ENCODE results near the gene NTHL1. TPM values are rescaled to one million over a fixed set of nuclear protein-coding genes. Genes with fewer than 3 reads are reported as not detected.
A peak's percentile ranks its signal among the peaks of the same experiment; 100 is the strongest.
"Not testable (repeated sequence)": the region's sequence is repeated elsewhere in the genome, so short reads cannot be mapped to it uniquely, and the experiment has no call there.

Gene NTHL1
- total RNA-seq, 4 donors from 2014 or later = 18.8 to 58.4 (median 27.6) TPM

GRCh38 chr16:2015117-2015946 lies 32.3 kb downstream of the NTHL1 start:
- Histone ChIP-seq H3K9me3 (no peaks in the 10 kb centered on the region), H3K27ac (no peak overlapping the region), H3K4me3 (no peak overlapping the region), H3K36me3 (no peaks in the 10 kb centered on the region), H3K27me3 (peaks cover 0 to 5% of the 10 kb centered on the region in 2 donors), H3K4me1 (peaks cover 0 to 10% of the 10 kb centered on the region in 2 donors)
- DNase-seq = no peak
- TF ChIP-seq, protein P1, sequence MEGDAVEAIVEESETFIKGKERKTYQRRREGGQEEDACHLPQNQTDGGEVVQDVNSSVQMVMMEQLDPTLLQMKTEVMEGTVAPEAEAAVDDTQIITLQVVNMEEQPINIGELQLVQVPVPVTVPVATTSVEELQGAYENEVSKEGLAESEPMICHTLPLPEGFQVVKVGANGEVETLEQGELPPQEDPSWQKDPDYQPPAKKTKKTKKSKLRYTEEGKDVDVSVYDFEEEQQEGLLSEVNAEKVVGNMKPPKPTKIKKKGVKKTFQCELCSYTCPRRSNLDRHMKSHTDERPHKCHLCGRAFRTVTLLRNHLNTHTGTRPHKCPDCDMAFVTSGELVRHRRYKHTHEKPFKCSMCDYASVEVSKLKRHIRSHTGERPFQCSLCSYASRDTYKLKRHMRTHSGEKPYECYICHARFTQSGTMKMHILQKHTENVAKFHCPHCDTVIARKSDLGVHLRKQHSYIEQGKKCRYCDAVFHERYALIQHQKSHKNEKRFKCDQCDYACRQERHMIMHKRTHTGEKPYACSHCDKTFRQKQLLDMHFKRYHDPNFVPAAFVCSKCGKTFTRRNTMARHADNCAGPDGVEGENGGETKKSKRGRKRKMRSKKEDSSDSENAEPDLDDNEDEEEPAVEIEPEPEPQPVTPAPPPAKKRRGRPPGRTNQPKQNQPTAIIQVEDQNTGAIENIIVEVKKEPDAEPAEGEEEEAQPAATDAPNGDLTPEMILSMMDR (IDR thresholded peaks at IDR 0.05) = no peak
- no peak for TF ChIP-seq POLR2A (IDR thresholded peaks at IDR 0.05)
- intact Hi-C loops (cut with DNase I; ENCODE audit: low total_unique reads) = no loop called here

DNA sequence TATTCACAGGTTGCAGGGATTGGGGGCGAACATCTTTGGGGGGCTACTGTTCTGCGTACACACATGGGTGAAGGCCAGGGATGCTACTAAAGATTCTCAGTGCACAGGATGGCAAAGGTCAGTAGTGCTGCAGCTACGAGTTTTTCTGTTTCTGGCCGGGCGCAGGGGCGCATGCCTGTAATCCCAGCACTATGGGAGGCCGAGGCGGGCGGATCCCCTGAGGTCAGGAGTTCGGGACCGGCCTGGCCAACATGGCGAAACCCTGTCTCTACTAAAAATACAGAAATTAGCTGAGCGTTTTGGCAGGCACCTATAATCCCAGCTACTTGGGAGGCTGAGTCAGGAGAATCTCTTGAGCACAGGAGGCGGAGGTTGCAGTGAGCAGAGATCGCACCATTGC lies 34.1 kb downstream of the NTHL1 start:
- Histone ChIP-seq H3K27ac (no peak overlapping the region), H3K4me3 (no peak overlapping the region), H3K27me3 (no peaks in the 10 kb centered on the region), H3K36me3 (no peaks in the 10 kb centered on the region), H3K9me3 (no peaks in the 10 kb centered on the region), H3K4me1 (peaks cover 0 to 5% of the 10 kb centered on the region in 2 donors)
- no peak for TF ChIP-seq POLR2A (IDR thresholded peaks at IDR 0.05)
- TF ChIP-seq, protein P1 (IDR thresholded peaks at IDR 0.05) = no peak
- intact Hi-C loops (cut with DNase I; ENCODE audit: low total_unique reads) = no loop called here
- no peak for DNase-seq

DNA sequence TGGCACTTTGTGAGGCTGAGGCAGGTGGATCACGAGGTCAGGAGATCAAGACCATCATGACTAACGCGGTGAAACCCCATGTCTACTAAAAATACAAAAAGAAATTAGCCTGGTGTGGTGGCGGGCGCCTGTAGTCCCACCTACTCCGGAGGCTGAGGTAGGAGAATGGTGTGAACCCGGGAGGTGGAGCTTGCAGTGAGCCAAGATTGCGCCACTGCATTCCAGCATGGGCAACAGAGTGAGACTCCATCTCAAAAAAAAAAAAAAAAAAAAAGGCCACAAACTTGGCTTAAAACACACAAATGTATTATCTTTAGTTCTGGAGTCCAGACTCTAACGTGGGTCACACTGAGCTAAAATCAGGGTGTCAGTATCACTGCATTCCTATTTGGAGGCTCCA lies 35.9 kb downstream of the NTHL1 start:
- not testable (repeated sequence) for H3K9me3 ChIP-seq, DNase-seq

GRCh38 chr16:2009791-2010510 lies 37.7 kb downstream of the NTHL1 start, which contains the start of gene ZNF598:
TSS of gene ZNF598 (minus strand) at chr16:2009821.
- Histone ChIP-seq H3K9me3 (no peaks in the 10 kb centered on the region), H3K27ac (peak within 1 kb of the TSS; percentile 84 to 88), H3K4me3 (peak within 1 kb of the TSS; percentile 67 to 73), H3K27me3 (no peaks in the 10 kb centered on the region), H3K4me1 (peaks cover 0 to 30% of the 10 kb centered on the region in 2 donors), H3K36me3 (no peaks in the 10 kb centered on the region)
- TF ChIP-seq POLR2A (IDR thresholded peaks at IDR 0.05) = peak; percentile 66 to 87
- TF ChIP-seq, protein P1 (IDR thresholded peaks at IDR 0.05) = peak in 2 of 4 experiments; percentile 10 to 32
- DNase-seq = peak; percentile 70 to 83
- intact Hi-C loops (cut with DNase I; ENCODE audit: low total_unique reads) = no loop called here

More for the DNA sequence above, 35.9 kb downstream of the NTHL1 start:
- H3K4me3 ChIP-seq; H3K36me3 ChIP-seq; intact Hi-C loops (cut with DNase I; ENCODE audit: low total_unique reads); H3K27ac ChIP-seq; H3K27me3 ChIP-seq: not testable (repeated sequence)
- peaks cover 0 to 21% of the 10 kb centered on the region in 2 donors for H3K4me1 ChIP-seq

DNA sequence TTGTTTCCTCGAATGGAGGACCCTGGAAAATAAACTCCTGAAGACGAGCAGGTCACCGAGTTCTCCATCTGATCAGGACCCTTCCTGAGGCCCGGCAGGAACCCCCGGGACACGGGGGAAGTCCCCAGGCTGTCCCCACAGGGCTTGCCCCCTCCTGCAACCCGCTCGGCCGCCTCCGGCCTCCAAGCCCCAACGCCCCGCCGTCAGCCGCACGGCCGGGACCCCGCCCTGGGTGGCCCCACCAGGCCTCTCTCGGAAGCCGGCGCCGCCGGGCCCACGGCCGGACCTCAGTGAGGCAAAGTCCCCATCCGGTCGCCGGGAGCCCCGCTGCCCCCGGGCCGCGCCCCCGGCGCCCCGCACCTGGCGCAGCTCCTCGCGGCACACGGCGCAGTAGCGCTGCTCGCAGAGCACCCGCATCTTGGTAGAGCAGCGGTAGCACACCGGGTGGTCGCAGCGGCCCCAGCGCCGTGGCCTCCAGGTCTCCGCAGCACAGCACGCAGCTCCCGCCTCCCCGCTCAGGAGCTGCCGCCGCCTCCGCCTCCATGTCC lies 38.4 kb downstream of the NTHL1 start:
- no peaks in the 10 kb centered on the region for H3K9me3 ChIP-seq
- DNase-seq = no peak
- peak overlapping the region; percentile 60 to 73 for H3K4me3 ChIP-seq
- H3K4me1 ChIP-seq = peaks cover 0 to 30% of the 10 kb centered on the region in 2 donors
- TF ChIP-seq, protein P1 (IDR thresholded peaks at IDR 0.05) = no peak
- TF ChIP-seq POLR2A (IDR thresholded peaks at IDR 0.05) = no peak
- intact Hi-C loops (cut with DNase I; ENCODE audit: low total_unique reads) = no loop called here
- H3K36me3 ChIP-seq = no peaks in the 10 kb centered on the region
- peak overlapping the region; percentile 69 to 84 for H3K27ac ChIP-seq
- H3K27me3 ChIP-seq = no peaks in the 10 kb centered on the region
